ENCODE data around the gene TTBK1. TPM values are rescaled to one million over a fixed set of nuclear protein-coding genes. Genes with fewer than 3 reads are reported as not detected.

TTBK1 gene
- total RNA-seq, 1 experiment from 2014 or later = 0.68 TPM

DNA sequence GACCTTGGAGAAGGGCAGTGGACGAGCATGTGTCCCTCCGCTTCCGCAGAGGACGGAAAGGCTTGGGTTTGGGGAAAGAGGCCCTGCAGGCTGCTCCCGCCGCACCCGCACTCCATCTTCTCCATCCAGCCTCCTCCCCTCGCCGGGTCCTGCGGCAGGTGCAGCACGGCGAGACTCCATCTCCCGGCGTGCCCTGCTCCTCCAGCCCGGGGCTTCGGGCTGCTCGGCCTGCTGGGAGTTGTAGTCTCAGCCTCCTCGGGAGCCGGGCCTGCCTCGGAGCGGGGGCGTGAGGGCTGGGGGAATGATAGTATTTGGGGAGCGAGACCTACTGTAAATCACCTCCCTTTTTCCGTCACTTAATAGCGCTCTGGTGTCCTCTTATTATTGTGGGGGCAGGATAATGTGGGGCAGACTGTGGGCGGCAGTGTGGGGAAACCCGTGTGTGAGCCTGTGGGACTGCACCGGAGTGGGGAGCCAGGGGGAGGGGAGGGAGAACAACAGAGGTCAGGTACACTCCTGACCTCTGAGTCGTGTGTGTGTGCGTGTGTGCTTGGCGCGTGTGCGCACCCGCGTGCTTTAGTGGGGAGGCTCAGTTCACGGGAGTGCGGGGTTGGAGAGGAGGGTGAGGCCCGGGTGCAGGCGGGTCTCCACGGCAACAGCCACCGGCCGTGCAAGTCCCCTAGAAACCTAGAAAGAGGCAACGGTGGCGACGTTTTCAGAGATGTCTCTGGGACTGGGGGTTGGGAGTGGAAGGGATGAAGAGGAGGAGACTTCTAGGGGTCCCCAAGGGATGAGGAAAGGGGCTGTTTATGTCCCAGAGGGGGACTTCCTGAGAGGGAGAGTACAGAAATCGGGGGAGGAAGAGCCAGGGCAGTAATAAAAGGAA lies 4.1 kb downstream of the TTBK1 start (continued):
- TF ChIP-seq MYBL2 (CRISPR knock-in tag; IDR thresholded peaks at IDR 0.05) = no peak
- TF ChIP-seq, protein P1, sequence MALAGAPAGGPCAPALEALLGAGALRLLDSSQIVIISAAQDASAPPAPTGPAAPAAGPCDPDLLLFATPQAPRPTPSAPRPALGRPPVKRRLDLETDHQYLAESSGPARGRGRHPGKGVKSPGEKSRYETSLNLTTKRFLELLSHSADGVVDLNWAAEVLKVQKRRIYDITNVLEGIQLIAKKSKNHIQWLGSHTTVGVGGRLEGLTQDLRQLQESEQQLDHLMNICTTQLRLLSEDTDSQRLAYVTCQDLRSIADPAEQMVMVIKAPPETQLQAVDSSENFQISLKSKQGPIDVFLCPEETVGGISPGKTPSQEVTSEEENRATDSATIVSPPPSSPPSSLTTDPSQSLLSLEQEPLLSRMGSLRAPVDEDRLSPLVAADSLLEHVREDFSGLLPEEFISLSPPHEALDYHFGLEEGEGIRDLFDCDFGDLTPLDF (CRISPR knock-in tag; IDR thresholded peaks at IDR 0.05) = no peak
- TF ChIP-seq NR2C2 (CRISPR knock-in tag; IDR thresholded peaks at IDR 0.05) = no peak
- TF ChIP-seq RELA (CRISPR knock-in tag; IDR thresholded peaks at IDR 0.05; ENCODE audit: borderline replicate concordance) = no peak
- 0 out of 2 replicates have a peak, but pooled peaks have one; percentile 53 for TF ChIP-seq SMAD3 (CRISPR knock-in tag; IDR thresholded peaks at IDR 0.05; ENCODE audit: borderline replicate concordance)
- 0 out of 2 replicates have a peak, but pooled peaks have one; percentile 45 for TF ChIP-seq NFE2L1 (CRISPR knock-in tag; IDR thresholded peaks at IDR 0.05)
- TF ChIP-seq CBFB (CRISPR knock-in tag; IDR thresholded peaks at IDR 0.05; ENCODE audit: low read depth) = no peak; the same call in 1 of the 2 replicates
- TF ChIP-seq SP1 (CRISPR knock-in tag; conservative IDR thresholded peaks at IDR 0.05) = peak; percentile 7; the same call in 1 of the 2 replicates
- no peak for TF ChIP-seq JAZF1 (CRISPR knock-in tag; IDR thresholded peaks at IDR 0.05)
- TF ChIP-seq MXD4 (CRISPR knock-in tag; IDR thresholded peaks at IDR 0.05; ENCODE audit: borderline replicate concordance) = no peak
- no peak for TF ChIP-seq ZNF263 (CRISPR knock-in tag; IDR thresholded peaks at IDR 0.05; ENCODE audit: low read depth)
- no peak for TF ChIP-seq ZNF121 (CRISPR knock-in tag; IDR thresholded peaks at IDR 0.05)
- no peak for TF ChIP-seq CREB1 (CRISPR knock-in tag; IDR thresholded peaks at IDR 0.05)
- TF ChIP-seq ZNF416 (CRISPR knock-in tag; IDR thresholded peaks at IDR 0.05) = no peak
- TF ChIP-seq MLX (CRISPR knock-in tag; IDR thresholded peaks at IDR 0.05) = no peak
- no peak for TF ChIP-seq AR (CRISPR knock-in tag; IDR thresholded peaks at IDR 0.05)
- no peak for TF ChIP-seq E2F5 (CRISPR knock-in tag; IDR thresholded peaks at IDR 0.05)
- TF ChIP-seq ZNF423 (CRISPR knock-in tag; IDR thresholded peaks at IDR 0.05) = no peak
- TF ChIP-seq RORB (CRISPR knock-in tag; IDR thresholded peaks at IDR 0.05) = no peak
- no peak for TF ChIP-seq TP53 (CRISPR knock-in tag; IDR thresholded peaks at IDR 0.05)
- TF ChIP-seq ZBTB43 (CRISPR knock-in tag; IDR thresholded peaks at IDR 0.05) = no peak
- no peak for TF ChIP-seq CDX4 (CRISPR knock-in tag; IDR thresholded peaks at IDR 0.05; ENCODE audit: borderline replicate concordance)
- TF ChIP-seq, protein P2, sequence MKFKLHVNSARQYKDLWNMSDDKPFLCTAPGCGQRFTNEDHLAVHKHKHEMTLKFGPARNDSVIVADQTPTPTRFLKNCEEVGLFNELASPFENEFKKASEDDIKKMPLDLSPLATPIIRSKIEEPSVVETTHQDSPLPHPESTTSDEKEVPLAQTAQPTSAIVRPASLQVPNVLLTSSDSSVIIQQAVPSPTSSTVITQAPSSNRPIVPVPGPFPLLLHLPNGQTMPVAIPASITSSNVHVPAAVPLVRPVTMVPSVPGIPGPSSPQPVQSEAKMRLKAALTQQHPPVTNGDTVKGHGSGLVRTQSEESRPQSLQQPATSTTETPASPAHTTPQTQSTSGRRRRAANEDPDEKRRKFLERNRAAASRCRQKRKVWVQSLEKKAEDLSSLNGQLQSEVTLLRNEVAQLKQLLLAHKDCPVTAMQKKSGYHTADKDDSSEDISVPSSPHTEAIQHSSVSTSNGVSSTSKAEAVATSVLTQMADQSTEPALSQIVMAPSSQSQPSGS (CRISPR knock-in tag; IDR thresholded peaks at IDR 0.05; ENCODE audit: borderline replicate concordance, low read depth) = no peak
- TF ChIP-seq SOX15 (CRISPR knock-in tag; IDR thresholded peaks at IDR 0.05) = no peak
- no peak for TF ChIP-seq FOXJ3 (CRISPR knock-in tag; IDR thresholded peaks at IDR 0.05; ENCODE audit: borderline replicate concordance)
- no peak for TF ChIP-seq PRRX2 (CRISPR knock-in tag; IDR thresholded peaks at IDR 0.05)
- TF ChIP-seq, protein P3, sequence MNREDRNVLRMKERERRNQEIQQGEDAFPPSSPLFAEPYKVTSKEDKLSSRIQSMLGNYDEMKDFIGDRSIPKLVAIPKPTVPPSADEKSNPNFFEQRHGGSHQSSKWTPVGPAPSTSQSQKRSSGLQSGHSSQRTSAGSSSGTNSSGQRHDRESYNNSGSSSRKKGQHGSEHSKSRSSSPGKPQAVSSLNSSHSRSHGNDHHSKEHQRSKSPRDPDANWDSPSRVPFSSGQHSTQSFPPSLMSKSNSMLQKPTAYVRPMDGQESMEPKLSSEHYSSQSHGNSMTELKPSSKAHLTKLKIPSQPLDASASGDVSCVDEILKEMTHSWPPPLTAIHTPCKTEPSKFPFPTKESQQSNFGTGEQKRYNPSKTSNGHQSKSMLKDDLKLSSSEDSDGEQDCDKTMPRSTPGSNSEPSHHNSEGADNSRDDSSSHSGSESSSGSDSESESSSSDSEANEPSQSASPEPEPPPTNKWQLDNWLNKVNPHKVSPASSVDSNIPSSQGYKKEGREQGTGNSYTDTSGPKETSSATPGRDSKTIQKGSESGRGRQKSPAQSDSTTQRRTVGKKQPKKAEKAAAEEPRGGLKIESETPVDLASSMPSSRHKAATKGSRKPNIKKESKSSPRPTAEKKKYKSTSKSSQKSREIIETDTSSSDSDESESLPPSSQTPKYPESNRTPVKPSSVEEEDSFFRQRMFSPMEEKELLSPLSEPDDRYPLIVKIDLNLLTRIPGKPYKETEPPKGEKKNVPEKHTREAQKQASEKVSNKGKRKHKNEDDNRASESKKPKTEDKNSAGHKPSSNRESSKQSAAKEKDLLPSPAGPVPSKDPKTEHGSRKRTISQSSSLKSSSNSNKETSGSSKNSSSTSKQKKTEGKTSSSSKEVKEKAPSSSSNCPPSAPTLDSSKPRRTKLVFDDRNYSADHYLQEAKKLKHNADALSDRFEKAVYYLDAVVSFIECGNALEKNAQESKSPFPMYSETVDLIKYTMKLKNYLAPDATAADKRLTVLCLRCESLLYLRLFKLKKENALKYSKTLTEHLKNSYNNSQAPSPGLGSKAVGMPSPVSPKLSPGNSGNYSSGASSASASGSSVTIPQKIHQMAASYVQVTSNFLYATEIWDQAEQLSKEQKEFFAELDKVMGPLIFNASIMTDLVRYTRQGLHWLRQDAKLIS (CRISPR knock-in tag; IDR thresholded peaks at IDR 0.05; ENCODE audit: borderline replicate concordance) = no peak

Data from WTC11 (cell line).